NT2/D1 (cell line): ENCODE measurements around the gene LRRC36.

Experiments
- SUZ12 ChIP-seq: IDR thresholded peaks from 2 replicates; pipeline ENCODE4 v1.6.1; 2011; ENCODE audit not compliant: insufficient read length, insufficient read depth; ENCODE audit errors: extremely low read depth
- YY1 ChIP-seq: IDR thresholded peaks from 2 replicates; pipeline ENCODE4 v1.6.1; 2011; ENCODE audit not compliant: insufficient read length, insufficient read depth
- ZNF274 ChIP-seq: IDR thresholded peaks from 2 replicates; pipeline ENCODE4 v1.6.1; 2011; ENCODE audit warnings: mild to moderate bottlenecking, low read depth, low read length

DNA sequence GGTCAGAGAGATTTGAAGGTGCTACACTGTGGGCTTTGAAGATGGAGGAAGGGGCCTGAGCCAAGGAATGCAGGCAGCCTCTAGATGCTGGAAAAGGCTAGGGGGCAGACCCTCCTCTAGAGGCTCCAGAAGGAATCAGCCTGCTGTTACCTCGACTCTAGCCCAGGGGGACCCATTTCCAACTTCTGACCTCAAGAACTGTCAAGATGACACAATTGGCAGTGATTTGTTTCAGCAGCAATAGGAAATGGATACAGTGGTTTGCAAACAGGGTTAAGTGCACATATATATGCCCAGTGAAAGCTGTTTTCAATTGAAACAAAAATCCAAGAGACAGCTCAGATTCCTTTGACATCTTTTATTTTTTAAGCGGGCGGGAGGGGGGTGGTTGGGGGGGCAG is 93.3 kb downstream of the LRRC36 start:
- no peak for TF ChIP-seq YY1
- no peak for TF ChIP-seq ZNF274
- no peak for TF ChIP-seq SUZ12
